GM18867 (cell line): ENCODE data around the gene KCTD1.

ENCODE experiments used
- ATAC-seq: cut with Tn5 transposase; IDR thresholded peaks from one replicate; pipeline ENCODE4 v1.9.1; 2021; ENCODE audit warnings: mild to moderate bottlenecking, moderate library complexity; ENCODE audit not compliant: unreplicated experiment

Gene KCTD1

DNA sequence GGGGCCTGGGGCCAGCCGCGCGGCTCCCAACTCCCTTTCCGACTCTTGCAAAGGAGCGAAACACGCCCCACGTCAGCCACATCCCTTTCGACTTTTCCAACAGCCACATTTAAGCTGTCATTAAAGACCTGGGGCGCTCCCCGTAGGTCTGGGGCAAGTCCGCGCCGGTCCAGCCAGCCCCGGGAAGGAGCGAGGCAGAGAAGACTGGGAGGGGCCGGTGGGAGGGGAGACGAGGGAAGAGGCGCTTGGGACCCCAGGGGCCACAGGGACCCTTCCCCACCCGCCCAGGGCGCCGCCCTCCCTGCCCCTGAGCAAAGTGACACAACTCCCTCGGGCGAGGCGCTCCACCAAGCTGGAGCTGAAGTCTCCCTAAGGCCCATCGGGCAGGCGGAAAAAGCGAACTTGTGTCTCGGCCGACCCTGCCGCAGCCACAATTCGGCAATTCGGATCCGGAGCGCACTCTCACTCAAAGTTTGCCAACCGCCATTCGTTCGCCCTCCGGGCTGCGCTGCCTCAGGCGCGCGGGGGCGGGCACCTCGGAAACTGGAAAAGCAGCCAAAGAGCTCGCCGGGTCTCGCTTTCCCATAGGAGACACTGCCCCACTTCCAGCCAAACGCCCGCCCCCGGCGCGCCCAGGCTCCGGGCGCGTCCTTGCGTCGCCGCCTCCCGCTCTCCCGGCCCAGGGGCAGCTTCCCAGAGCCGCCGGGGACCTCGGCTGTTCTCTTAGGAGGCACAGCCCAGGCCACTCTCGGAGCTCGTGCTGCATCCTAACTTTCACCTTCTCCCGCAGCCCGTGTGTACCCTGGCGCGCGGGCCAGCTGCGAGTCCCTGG, 1.1 kb upstream of the KCTD1 start:
- no peak for ATAC-seq

DNA sequence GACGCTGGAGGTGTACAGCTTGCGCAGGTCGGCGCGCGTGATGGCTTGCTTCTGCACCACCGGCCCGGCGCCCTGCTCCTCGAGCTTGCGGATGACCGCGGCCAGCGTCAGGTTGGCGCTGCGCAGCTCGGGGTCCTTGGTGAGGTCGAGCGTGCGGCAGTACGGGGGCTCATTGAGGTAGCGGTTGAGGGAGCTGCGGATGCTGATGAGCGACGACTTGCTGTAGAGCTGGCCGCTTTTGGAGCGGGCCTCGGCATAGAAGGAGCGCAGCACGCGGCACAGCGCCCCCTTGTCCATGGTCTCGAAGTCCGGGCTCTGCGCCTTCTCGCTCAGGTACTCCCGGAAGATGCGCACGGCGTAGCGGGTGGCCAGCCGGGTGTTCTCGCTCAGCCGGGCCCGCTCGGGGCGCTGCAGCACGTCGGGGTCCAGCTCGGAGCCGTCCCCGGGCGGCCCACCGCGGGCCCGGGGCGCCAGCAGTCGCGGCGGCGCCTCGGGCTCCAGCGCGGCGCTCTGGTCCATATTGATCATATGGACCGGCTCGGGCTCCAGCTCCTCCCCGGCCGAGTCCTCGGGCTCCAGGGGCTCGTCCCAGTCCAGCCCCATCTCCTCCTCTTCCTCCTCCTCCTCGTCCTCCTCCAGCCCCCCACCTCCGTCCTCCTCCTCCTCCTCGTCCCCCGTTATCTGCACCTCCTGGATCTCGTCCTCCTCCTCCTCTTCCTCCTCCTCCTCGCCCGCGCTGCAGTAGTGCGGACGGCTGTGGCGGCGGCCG, 523 bp downstream of the KCTD1 start:
- ATAC-seq = peak; percentile 56

DNA sequence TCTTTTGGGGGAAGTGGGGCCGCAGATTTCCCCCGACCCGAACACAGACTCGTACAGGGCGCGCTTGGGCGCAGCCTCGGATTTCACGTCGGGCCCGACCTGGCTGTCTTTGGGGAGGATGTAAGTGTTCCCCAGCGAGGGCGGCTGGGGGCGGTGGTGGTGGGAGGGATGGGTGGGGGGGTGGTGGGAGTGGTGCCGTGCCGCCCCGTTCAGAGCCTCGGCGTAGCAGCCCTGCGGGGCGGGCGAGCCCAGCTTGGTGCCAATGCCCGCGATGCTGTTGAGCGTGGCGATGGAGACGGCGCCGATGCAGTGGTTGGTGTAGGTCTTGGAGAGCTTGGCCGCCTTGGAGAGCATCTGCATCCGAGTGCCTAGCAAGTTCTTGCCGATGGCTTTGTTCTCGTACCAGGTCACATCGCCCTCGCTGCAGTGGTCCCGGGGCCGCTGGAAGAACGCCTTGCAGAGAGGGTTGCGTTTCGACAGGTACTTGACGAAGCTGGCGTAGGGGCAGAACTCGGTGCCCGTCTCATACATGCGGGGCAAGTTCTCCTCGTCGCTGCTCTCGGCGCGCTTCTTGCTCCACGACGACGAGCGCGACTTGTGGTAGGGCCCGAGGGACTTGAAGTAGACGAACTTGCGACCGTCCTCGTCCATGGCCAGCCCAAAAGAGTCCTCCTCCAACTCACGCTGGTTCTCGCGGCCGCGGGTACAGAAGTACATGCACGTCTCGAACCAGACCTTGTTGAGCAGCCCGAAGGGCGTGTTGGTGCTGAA, 1.3 kb downstream of the KCTD1 start:
- ATAC-seq = no peak

DNA sequence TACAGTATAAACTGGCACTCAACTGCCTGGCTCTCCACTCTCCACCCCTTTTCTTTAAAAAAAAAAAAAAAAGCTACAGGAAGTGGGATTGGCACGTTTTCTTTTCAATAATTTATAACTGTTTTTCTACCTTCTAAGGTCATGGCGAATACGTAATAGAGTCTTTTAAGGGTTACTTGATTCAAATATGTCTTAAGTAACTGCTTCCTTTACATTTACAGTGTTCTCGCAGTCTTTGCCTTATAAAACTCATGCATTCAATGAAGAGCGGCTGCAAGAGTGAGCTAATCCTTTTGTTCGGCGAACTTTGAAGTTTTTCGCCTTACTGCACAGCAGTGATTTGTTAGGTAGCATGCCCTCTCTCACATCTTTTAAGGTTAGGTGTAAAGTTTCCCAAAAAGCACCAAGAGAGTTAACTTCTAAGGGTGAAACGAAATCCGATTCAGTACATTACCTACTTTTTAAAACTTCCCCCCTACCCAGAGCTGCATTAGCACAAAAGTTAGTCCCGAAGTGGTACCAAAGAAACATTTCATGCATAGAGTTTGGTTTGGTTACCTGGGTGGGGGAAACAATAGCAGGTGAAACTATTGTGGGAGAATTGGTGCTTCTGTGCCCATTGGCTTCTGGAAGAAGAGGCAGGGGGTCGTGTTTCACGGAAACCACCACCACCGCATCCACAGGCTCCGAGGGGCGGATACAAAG, 2.0 kb downstream of the KCTD1 start:
- ATAC-seq = no peak

DNA sequence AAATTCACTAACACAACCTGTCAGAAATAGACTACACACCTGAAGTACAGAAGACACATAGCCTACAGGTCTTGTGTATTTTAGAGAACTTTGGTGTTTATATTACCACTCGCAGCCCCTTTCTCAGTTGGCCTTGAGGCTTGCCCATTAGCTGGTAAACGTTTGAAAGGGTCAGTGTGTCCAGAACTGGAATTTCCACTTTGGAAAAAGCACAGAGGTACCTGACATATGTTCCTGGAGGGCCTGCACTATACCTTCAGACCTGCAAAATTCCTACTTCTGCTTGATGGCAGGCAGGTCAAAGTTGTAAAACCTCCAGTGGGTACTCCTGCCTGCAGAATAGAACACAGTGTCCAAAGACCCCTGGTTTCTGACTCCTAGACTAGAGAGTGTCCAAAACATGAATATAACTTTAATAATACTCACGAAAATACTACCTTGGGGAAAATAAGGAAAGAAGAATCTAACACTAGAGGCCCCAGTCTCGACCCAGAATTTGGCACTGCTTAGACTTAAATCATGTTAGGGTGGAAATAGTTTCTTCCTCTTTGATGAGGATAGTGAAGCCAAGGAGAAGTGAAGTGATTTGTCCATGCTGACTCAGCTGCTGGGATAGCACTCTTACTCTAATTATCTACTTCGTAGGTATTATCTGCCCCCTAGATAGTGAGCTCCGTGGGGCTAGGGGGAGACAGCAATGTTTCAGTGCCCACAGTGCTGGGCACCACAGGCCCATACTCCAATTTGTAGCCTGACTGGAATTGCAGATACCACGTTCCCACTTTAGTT, 2.8 kb downstream of the KCTD1 start:
- ATAC-seq = no peak

DNA sequence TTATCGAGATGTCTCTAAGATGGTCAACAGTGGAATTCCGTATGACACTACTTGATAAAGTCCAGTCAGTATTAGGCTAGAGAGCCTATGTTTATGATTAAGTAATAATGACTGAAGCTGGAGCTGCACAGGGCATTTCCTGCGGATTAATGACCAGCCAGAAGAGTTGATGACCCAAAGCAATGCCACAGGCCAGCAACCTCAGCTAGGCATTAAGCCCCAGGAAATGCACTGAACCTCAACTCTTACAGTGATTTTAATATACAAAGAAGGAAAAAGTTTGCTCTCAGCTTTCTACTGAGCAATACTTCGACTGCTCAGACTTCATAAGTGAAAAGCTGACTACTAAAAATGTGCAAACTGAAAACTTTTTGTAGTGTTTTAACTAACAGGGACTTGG, 3.9 kb downstream of the KCTD1 start:
- ATAC-seq = no peak

DNA sequence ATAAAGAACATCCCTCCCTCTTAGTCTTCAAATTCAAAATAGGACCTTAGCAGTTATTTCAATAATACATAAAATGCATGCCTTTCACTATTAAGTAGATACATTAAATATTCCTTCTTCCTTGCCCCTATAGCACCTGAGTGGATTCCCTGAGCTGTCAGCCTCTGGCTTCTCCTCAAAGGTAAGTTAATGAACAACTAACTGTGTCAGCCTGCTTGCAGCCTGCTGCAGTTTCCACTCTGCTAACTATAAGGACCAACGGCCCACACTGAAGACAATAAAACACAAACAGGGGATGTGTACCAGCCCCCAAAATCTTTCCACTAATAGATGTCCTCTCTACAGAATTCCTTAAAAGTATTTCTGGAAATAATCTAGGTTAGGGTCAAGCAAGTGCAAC, 5.0 kb downstream of the KCTD1 start:
- ATAC-seq = no peak

DNA sequence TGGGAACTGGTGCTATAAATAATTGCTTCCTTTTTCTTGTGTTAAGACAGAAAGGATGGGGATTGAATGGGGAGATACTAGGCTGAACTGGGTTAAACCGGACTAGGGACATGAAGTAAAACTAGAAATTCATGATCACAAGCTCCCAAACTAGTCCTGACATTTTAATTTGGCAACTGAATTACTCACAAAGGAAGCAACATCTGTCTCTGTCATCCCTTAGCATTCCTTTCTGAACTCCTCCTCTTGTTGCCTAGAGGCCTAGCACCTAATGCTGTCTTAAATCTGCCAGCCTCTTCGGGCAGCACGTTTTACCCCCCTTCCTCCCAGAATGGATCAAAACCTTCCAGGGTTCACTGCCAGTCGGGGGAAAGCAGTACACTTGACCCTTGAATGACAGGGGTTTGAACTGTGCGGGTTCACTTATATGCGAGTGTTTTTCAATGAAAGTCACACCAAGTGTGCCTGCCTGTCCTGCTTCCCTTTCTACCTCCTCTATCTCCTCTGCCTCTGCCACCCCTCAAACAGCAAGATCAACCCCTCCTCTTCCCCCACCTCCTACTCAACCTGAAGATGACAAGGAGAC, 8.2 kb downstream of the KCTD1 start:
- ATAC-seq = no peak

DNA sequence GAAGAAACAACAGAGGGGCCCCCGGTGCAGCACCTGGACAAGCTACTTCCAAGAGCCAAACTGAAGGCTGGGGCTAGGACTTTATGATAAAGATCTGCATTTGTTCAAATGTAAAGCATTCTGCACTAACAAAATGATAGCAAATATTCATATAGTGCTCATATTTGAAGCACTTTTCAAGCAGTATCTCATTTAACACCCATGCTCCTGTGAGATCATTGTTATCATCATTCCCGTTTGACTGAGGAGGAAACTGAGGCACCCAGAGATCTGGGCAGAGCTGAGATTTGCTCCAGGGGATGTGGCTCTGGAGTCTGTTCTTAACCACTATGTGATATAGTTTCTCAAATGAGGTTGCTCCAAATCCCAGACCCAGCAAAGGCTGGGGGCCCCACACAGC, 9.8 kb downstream of the KCTD1 start:
- no peak for ATAC-seq

DNA sequence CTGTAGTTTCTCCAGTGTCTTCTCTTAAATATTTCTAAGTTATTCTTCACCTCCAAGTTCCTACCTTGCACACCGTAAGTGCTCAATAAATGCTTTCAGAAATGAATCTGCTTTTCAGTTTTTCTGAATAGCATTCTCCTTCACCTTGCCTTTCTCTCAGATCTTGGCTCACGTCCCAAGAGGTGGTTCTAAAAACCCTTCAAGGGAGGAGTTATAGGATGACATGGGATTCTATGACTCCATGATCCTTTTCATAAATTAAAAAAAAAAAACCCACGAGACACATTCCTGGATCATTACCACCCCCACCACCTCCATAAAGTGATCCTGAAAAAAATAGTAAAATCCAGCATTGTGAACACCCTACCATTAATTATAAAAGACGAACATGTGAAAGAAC, 11.7 kb downstream of the KCTD1 start:
- no peak for ATAC-seq

DNA sequence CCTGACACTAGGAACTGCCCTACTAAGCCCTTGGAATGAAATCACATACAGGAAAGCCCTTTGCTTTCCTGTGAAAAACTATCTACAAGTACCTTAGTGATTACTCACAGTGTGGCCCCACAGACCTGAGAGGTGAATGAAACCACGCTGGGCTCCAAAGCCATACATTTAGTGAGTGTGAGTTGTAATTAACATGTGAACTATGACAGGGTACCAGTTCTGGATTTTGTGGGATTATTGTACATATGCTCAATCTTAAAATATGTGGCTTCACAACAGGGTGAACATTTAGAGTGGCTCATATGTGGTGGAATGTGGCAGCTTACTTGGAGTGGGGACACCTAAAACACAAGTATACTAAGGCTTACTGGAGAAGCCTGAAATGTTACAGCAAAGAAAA, 12.3 kb downstream of the KCTD1 start:
- ATAC-seq = no peak

DNA sequence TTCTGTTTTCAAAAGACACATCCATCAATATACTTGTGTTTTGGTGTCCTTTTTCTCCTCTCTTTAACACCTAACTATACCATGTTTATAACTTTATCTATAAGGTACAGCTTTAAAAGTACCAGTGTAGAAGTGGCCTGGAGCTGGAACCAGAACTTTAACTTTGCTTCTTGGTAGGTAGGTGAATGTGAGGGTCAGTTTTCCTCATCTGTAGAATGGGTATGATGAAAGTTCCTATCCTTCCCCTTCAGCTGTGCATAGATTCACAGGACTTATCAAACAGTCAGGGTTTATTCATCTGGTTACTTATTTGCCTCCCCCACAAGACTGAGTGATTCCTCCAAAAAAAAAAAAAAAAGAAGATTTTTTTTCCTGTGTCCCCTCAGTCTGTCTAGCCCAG, 12.7 kb downstream of the KCTD1 start:
- no peak for ATAC-seq

DNA sequence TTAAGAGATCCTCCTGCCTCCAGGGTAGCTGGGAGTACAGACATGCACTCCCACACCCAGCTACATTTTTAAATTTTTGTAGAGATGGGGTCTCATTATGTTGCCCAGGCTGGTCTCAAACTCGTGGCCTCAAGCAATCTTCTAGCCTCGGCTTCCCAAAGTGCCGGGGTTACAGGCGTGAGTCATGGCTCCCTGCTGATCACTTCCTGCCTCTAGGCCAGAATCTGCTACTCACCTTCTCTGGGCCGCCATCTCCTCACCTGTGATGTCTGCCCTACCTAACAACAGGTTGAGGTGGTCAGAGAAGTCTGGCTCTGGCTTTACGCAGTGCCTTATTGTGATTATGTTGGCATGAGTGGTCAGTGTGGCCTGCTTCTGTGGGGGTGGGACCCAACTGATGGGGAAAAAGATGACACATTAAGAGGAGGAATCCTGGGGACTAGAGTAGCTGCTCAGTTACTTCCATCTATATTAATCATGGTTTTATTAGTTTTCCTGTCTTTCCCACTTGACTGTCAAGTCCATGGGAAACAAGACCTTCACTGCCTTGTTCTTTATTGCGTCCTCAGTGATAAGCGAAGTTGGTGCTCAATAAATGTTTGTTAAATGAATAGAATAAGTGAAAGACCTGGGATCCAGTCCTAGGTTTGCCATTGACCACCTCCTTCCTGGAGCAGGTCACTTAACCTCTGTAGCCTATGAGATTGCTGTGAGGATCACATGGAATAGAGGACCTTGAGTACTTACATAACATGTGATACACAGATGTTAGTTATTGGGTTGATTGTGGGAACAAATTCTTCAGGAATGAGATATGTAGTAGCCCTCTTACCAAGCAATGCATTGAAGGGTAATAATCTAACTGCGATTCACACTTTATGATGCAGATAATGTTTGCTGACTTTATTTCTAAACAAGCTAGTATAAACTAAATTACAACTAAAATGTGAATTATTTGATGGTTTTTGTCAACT, 15.7 kb downstream of the KCTD1 start:
- ATAC-seq = no peak

DNA sequence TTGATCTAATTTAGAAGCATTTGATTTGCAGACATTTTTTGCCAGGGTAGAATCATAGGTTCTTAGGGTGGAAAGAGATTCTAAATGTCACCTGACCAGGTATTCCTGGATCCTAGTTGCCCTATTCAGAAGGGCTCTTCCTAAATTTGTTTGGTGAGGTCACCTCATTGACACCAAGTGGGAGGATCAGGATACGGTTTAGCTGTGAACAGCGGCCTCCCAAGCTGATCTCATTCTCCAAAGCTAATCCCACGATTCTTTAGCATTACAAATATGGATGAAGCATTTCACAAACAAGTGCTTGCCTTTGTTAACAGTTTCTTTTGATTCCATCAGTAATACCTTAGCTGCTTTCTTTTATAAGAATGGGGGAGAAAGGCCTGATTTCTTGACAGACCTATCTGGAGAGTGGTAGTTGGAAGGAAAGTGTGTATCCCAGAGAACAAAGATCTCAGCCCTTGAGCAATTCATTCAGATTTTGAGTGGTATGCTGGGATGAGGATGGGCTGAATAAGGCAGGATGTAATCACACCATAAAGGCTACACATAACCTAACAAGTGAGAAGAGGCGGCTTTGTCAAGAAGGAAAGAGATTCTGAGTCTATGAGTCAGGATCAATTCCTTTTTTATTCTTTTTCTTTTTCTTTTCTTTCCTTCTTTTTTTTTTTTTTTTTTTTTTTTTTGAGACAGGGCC, 16.6 kb downstream of the KCTD1 start:
- no peak for ATAC-seq

DNA sequence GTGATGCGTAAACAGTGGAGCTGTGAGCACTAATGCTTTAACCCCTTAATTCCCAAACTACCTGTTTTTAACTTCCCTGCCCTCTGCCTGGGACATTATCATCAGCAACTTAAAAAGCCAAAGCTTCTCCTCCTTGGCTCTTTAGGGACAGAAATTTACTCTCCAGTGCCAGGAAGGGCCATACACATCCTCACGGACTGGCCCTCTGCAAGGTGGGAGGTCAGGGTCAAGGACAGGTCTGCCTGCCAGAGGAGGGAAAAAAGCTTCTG, 21.5 kb downstream of the KCTD1 start:
- no peak for ATAC-seq

DNA sequence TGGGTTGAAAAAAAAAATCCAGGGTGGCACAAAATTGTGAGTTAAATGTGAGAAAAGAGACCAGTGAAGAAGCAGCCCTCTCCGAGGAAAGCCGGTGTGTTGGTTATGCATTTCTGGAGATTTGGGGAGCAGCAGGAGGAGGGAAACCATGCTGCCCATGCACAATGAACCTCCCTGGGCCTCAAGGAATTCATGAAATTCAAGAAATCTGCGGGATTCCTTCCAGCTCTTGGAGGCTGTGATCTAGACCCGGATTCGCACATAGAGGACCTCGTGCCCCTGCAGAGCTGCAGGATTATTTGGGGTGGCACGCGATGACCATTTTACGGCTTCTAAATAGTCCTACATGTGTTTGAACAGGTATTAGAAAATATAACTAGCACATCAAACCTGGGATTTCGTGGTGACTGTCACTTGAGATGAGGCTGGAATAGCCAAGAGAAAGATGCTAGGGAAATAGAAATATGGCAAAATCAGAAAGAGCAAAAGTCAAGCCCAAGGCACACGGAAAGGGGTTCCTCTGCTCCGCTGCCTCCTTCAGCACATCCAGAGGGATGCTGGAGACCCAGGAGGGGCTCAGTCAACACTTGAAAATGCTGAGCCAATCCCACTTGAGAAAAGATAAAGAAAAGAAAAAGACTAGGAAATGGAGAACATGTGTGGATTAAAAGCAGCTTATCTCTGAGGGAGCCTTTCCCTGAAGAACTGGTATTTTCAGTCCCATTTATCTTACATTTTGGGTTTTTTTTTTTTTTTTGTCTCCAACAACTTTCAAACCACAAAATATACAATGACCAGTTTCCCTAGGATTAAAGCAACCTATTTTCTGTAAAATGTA, 22.0 kb downstream of the KCTD1 start:
- ATAC-seq = no peak

DNA sequence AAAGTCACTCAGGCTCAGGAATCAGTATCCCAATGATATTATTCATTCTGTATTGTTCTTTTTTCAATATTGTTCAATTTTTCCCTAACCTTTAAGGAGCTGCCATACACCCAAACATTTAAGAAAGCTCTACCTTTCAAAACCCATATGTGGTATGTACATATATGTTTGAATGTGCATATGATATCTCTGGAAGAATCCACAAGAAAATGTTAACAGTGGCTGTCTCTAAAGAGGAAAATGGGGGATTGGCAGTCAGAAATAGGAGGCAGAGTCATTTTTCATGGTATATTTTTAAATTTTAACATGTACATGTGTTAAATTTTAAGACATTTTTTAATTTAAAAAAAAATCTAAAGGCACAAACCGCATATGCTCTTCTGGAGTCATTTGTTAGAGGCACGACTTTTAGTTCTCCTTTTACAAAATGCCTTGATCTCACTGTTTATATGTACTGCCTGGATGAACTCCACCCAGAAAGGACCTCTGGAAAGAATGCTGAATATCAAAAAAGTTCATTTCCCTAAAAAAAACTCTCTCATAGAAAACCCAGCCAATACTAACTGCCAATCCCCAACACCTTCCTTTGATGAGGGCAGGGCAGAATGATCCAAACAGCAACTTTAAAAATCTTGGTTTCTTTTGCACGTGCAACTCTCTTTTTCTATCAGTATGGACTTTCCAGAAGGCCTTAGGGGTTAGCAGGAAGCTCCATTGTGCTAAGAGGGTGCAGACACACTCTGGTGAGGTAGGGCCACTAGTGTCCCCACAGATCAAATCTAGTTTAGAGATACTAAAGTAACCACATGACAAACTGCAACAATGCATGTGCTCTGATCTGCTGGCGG, 23.6 kb downstream of the KCTD1 start:
- ATAC-seq = no peak
